Measurements from ENCODE around the gene CCDC149.

GRCh38 chr4:24863799-24864198 is 49.0 kb downstream of the CCDC149 start:
- TF ChIP-seq CTCF (IDR thresholded peaks at IDR 0.05) (no peak), POLR2A (IDR thresholded peaks at IDR 0.05) (no peak)

All from heart left ventricle (tissue), 13 donors.